GM12878 (cell line): ENCODE data around the gene WNK1. TPM values are rescaled to one million over a fixed set of nuclear protein-coding genes. Genes with fewer than 3 reads are reported as not detected.

Source experiments
- CHD2 ChIP-seq: IDR thresholded peaks from 2 replicates; pipeline ENCODE4 v1.6.1; 2011; ENCODE audit warnings: low read depth, low read length, improper control_type of control experiment, borderline replicate concordance
- GATAD2B ChIP-seq: fragments of 450-650 bp; conservative IDR thresholded peaks from 2 replicates; pipeline ENCODE4 v1.6.1; 2017; ENCODE audit warnings: low read depth, mild to moderate bottlenecking, moderate library complexity
- IKZF1 ChIP-seq: fragments of 450-650 bp; conservative IDR thresholded peaks from 2 replicates; pipeline ENCODE4 v1.6.1; 2017; ENCODE audit warnings: antibody characterized with exemption, mild to moderate bottlenecking
- IKZF2 ChIP-seq, 2 experiments: fragments of 450-650 bp; IDR thresholded peaks; 2 replicates each; pipeline ENCODE4 v1.6.1; 2017; ENCODE audit warnings: mild to moderate bottlenecking in 2 of 2, moderate library complexity in 2 of 2
- NR2F1 ChIP-seq: fragments of 450-650 bp; conservative IDR thresholded peaks from 2 replicates; pipeline ENCODE4 v1.6.1; 2017; ENCODE audit warnings: mild to moderate bottlenecking
- RB1 ChIP-seq: fragments of 450-650 bp; formaldehyde crosslinking; IDR thresholded peaks from 2 replicates; pipeline ENCODE4 v1.6.1; 2017; ENCODE audit warnings: mild to moderate bottlenecking, borderline replicate concordance
- RELA ChIP-seq: fragments of 450-650 bp; IDR thresholded peaks from 2 replicates; pipeline ENCODE4 v1.8.0; 2014; ENCODE audit warnings: borderline replicate concordance; ENCODE audit not compliant: partially characterized antibody
- SMARCA5 ChIP-seq: fragments of 450-650 bp; IDR thresholded peaks from 2 replicates; pipeline ENCODE4 v1.6.1; 2017; ENCODE audit warnings: mild to moderate bottlenecking
- SREBF1 ChIP-seq: IDR thresholded peaks from 2 replicates; pipeline ENCODE4 v1.6.1; 2012; ENCODE audit warnings: mild to moderate bottlenecking, low read length
- SREBF2 ChIP-seq: IDR thresholded peaks from 2 replicates; pipeline ENCODE4 v1.6.1; 2012; ENCODE audit warnings: mild to moderate bottlenecking, low read length
- SUZ12 ChIP-seq: fragments of 200-600 bp; sonication (generic); IDR thresholded peaks from one replicate; pipeline ENCODE4 v1.6.1; 2018; ENCODE audit warnings: antibody characterized with exemption, mild to moderate bottlenecking; ENCODE audit not compliant: unreplicated experiment
- ZNF217 ChIP-seq: fragments of 450-650 bp; IDR thresholded peaks from 2 replicates; pipeline ENCODE4 v1.6.1; 2017; ENCODE audit warnings: antibody characterized with exemption, mild to moderate bottlenecking
- polyA plus RNA-seq, 11 experiments: library from polyadenylated mRNA; depleted of rRNA in 4 of 11; unstranded in 6 of 11; stranded (reverse) in 5 of 11; fragments of >200 nt; fragmentation: Nextera tagmentation in 4 of 11; fragmentation: Illumina TruSeq in 1 of 11; extraction: Ambion mirVana in 4 of 11; extraction: Trizol in 1 of 11; gene quantifications; 1 replicate in 1 of 11; 2 replicates in 10 of 11; pipeline versions ENCODE4 v1.2.1 to v1.2.3, GENCODE V29; 2011 to 2016; ENCODE audit warnings: inconsistent platforms in 2 of 11, missing spikeins in 2 of 11, low read depth in 1 of 11
- total RNA-seq, 4 experiments: library from RNA; depleted of rRNA in 3 of 4; stranded (reverse); fragments of >200 nt in 3 of 4; fragmentation: Illumina TruSeq in 1 of 4; extraction: Trizol in 1 of 4; gene quantifications; 2 replicates each; pipeline versions ENCODE4 v1.2.1 to v1.2.3, GENCODE V29; 2013 to 2021
- TF ChIP-seq, protein P1 (sequence below): IDR thresholded peaks from 2 replicates; pipeline ENCODE4 v1.6.1; 2011; ENCODE audit warnings: borderline replicate concordance, low read depth, mild to moderate bottlenecking, moderate library complexity, mixed read lengths, low read length; ENCODE audit not compliant: insufficient read depth; ENCODE audit errors: extremely low read length
- TF ChIP-seq, protein P2 (sequence below): fragments of 450-650 bp; IDR thresholded peaks from 2 replicates; pipeline ENCODE4 v1.6.1; 2014; ENCODE audit warnings: mild to moderate bottlenecking
- TF ChIP-seq, protein P3 (sequence below): fragments of 450-650 bp; IDR thresholded peaks from 2 replicates; pipeline ENCODE4 v1.6.1; 2017; ENCODE audit warnings: mild to moderate bottlenecking, moderate library complexity
- TF ChIP-seq, protein P4 (sequence below): fragments of 450-650 bp; IDR thresholded peaks from 2 replicates; pipeline ENCODE4 v1.6.1; 2016; ENCODE audit warnings: mild to moderate bottlenecking, moderate library complexity, borderline replicate concordance
- TF ChIP-seq, protein P5 (sequence below): fragments of 450-650 bp; IDR thresholded peaks from 2 replicates; pipeline ENCODE4 v1.6.1; 2016; ENCODE audit warnings: mild to moderate bottlenecking

The WNK1 gene
- total and polyA plus RNA-seq, 10 of the 15 experiments (the other 5 are each of a cell fraction or from before 2014, with no cell fraction given), result 9.6 to 151 (median 86.6) TPM

DNA sequence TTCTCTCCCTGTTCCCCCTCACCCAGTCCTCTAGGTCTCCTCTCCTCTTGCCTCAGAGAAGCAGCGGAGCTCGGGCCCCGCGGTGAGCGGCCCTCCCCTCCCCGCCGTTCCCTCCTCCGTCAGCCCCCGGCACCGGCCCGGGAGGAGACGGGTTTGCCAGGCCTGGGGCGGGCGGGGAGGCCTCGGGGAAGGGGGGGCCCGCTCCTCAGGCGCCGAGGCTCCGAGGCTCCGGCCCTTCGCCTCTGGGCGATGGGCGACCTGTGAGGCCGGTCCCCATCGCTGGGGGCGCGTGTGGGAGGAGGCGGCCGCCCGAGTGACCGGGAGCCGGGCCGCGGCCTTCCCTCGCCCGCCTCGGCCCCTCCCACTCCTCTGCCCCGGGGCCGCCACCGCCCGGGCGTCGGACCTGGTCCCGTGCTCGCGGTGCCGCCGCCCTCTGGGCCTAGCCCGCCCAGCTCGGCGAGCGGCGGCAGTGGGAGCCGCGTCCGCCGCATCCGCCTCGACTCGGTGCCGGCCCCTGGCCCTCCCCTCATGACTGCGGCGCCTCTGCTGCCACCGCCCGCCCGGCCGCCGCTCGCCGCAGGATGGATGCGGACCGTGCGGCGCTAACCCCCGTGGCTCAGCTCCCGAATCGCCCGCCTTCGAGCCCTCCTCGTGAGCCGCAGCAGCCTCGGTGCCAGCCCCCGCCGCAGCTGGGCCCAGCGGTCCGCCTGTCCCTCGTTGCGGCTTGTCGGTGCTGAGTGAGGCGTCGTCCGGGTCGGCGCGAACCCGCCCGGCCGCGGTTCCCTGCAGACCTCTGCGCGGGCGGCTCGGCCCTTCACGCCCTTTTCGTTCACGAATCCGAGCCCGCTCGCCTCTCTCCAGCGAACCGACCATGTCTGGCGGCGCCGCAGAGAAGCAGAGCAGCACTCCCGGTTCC lies 574 bp downstream of the WNK1 start (continued):
- TF ChIP-seq, protein P1, sequence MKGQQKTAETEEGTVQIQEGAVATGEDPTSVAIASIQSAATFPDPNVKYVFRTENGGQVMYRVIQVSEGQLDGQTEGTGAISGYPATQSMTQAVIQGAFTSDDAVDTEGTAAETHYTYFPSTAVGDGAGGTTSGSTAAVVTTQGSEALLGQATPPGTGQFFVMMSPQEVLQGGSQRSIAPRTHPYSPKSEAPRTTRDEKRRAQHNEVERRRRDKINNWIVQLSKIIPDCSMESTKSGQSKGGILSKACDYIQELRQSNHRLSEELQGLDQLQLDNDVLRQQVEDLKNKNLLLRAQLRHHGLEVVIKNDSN, result no peak
- TF ChIP-seq, protein P2, sequence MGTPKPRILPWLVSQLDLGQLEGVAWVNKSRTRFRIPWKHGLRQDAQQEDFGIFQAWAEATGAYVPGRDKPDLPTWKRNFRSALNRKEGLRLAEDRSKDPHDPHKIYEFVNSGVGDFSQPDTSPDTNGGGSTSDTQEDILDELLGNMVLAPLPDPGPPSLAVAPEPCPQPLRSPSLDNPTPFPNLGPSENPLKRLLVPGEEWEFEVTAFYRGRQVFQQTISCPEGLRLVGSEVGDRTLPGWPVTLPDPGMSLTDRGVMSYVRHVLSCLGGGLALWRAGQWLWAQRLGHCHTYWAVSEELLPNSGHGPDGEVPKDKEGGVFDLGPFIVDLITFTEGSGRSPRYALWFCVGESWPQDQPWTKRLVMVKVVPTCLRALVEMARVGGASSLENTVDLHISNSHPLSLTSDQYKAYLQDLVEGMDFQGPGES, result no peak
- TF ChIP-seq, protein P3, sequence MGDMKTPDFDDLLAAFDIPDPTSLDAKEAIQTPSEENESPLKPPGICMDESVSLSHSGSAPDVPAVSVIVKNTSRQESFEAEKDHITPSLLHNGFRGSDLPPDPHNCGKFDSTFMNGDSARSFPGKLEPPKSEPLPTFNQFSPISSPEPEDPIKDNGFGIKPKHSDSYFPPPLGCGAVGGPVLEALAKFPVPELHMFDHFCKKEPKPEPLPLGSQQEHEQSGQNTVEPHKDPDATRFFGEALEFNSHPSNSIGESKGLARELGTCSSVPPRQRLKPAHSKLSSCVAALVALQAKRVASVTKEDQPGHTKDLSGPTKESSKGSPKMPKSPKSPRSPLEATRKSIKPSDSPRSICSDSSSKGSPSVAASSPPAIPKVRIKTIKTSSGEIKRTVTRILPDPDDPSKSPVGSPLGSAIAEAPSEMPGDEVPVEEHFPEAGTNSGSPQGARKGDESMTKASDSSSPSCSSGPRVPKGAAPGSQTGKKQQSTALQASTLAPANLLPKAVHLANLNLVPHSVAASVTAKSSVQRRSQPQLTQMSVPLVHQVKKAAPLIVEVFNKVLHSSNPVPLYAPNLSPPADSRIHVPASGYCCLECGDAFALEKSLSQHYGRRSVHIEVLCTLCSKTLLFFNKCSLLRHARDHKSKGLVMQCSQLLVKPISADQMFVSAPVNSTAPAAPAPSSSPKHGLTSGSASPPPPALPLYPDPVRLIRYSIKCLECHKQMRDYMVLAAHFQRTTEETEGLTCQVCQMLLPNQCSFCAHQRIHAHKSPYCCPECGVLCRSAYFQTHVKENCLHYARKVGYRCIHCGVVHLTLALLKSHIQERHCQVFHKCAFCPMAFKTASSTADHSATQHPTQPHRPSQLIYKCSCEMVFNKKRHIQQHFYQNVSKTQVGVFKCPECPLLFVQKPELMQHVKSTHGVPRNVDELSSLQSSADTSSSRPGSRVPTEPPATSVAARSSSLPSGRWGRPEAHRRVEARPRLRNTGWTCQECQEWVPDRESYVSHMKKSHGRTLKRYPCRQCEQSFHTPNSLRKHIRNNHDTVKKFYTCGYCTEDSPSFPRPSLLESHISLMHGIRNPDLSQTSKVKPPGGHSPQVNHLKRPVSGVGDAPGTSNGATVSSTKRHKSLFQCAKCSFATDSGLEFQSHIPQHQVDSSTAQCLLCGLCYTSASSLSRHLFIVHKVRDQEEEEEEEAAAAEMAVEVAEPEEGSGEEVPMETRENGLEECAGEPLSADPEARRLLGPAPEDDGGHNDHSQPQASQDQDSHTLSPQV, result peak; percentile 21; the same call in 1 of the 2 replicates
- TF ChIP-seq SREBF1 (no peak), SMARCA5 (peak; percentile 36; the same call in 1 of the 2 replicates), NR2F1 (peak; percentile 70), RB1 (peak; percentile 24; the same call in 1 of the 2 replicates), CHD2 (no peak), IKZF1 (peak; percentile 15), ZNF217 (0 out of 2 replicates have a peak, but pooled peaks have one; percentile 39), SREBF2 (no peak), RELA (no peak), SUZ12 (no peak), GATAD2B (peak; percentile 87), IKZF2 (IDR thresholded peaks at IDR 0.05) (no peak)
- TF ChIP-seq, protein P4, sequence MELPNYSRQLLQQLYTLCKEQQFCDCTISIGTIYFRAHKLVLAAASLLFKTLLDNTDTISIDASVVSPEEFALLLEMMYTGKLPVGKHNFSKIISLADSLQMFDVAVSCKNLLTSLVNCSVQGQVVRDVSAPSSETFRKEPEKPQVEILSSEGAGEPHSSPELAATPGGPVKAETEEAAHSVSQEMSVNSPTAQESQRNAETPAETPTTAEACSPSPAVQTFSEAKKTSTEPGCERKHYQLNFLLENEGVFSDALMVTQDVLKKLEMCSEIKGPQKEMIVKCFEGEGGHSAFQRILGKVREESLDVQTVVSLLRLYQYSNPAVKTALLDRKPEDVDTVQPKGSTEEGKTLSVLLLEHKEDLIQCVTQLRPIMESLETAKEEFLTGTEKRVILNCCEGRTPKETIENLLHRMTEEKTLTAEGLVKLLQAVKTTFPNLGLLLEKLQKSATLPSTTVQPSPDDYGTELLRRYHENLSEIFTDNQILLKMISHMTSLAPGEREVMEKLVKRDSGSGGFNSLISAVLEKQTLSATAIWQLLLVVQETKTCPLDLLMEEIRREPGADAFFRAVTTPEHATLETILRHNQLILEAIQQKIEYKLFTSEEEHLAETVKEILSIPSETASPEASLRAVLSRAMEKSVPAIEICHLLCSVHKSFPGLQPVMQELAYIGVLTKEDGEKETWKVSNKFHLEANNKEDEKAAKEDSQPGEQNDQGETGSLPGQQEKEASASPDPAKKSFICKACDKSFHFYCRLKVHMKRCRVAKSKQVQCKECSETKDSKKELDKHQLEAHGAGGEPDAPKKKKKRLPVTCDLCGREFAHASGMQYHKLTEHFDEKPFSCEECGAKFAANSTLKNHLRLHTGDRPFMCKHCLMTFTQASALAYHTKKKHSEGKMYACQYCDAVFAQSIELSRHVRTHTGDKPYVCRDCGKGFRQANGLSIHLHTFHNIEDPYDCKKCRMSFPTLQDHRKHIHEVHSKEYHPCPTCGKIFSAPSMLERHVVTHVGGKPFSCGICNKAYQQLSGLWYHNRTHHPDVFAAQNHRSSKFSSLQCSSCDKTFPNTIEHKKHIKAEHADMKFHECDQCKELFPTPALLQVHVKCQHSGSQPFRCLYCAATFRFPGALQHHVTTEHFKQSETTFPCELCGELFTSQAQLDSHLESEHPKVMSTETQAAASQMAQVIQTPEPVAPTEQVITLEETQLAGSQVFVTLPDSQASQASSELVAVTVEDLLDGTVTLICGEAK, result no peak
- TF ChIP-seq, protein P5, sequence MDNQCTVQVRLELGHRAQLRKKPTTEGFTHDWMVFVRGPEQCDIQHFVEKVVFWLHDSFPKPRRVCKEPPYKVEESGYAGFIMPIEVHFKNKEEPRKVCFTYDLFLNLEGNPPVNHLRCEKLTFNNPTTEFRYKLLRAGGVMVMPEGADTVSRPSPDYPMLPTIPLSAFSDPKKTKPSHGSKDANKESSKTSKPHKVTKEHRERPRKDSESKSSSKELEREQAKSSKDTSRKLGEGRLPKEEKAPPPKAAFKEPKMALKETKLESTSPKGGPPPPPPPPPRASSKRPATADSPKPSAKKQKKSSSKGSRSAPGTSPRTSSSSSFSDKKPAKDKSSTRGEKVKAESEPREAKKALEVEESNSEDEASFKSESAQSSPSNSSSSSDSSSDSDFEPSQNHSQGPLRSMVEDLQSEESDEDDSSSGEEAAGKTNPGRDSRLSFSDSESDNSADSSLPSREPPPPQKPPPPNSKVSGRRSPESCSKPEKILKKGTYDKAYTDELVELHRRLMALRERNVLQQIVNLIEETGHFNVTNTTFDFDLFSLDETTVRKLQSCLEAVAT, result no peak
